NCI-H2196 (cell line): Measurements from ENCODE around the gene YOD1.

Experiments used
- DNase-seq: peaks from one replicate; lab custom pipeline; 2025; ENCODE audit not compliant: unreplicated experiment; lab: John Stamatoyannopoulos, UW

The YOD1 gene

DNA sequence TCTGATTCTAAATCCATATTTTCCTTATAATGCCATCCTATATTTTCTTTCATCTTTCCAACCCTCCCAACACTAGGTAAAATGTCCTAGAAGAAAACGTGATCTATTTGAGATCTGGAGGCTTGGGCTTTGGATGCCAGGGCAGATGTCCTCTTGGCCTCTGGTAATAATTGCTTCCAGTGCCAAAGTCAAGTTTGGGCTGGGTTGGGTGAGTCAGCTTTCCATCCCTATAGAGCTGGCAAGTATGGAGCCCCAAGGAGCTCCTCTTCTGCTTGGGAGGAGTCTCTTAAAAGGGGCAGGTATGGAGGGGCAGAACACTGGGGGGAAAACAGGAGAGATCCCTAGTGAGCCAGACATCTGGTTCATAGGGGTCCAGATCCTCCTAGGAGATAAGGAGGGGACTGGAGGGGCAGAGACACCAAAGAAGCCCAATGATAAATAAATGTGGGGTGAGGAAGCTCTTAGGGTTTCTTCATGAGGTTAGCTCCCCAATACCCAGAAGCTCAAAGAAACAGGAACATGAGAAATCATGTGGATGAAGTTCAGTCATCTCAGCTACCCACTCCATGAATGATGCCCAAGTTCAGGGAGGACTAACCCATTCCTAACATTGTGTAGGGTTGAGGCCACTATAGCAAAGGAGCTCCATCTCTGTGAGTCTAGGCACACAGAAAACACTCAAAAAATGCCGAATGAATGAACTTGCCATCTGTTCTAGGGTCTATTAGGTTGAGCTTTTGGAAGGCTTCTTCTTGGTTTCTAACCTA, 21.9 kb downstream of the YOD1 start:
- DNase-seq: no peak

DNA sequence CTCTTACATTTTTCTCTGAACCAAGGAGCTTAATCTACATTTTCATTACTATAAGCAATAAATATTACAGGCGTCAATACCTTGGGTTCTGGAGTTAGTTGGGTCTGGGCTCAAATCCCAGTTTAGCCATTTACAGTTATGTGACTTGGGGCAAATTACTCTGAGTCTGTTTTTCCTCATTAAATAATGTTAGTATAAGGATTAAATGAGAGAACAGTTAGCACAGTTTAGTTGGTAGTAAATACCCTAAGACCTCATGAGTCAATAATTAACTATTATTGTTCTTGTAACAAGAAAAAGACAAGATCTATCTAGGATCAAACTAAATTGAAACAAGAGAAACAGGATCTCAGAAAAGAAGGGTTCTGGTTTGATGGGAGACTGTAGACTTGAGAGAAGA, 23.1 kb downstream of the YOD1 start:
- no peak for DNase-seq

DNA sequence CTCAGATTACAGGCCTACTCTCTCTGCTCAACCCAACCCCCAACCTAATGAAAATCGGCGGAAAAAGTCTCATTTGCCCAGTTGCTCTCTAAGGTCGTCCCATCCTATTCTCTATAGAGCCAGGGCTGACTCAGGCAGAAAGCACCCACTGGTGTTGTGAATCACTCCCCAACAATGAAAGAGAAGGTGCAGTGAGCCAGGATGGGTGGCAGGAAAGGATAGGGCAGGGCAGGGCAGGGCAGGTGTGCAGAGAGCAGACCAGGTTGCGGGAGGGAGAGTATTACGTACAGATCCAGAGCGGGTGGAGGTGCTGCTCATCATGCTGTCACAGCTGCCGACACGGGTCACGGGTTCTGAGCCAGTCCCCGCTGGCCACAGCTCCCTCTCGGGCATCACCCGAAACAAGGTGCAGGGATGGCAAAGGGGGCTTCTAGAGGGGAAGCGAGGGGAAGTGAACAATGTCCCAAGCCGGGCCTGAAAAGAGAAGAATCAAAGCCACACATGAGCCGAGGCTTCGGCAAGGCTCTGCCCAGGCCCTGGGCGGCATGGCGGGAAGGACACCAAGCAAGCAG, 23.7 kb downstream of the YOD1 start:
- DNase-seq: no peak

GRCh38 chr1:207026104-207026534, 24.9 kb downstream of the YOD1 start:
- DNase-seq: no peak

GRCh38 chr1:207025146-207025880, 25.7 kb downstream of the YOD1 start:
- no peak for DNase-seq

GRCh38 chr1:207024202-207025145, 26.5 kb downstream of the YOD1 start:
- no peak for DNase-seq

DNA sequence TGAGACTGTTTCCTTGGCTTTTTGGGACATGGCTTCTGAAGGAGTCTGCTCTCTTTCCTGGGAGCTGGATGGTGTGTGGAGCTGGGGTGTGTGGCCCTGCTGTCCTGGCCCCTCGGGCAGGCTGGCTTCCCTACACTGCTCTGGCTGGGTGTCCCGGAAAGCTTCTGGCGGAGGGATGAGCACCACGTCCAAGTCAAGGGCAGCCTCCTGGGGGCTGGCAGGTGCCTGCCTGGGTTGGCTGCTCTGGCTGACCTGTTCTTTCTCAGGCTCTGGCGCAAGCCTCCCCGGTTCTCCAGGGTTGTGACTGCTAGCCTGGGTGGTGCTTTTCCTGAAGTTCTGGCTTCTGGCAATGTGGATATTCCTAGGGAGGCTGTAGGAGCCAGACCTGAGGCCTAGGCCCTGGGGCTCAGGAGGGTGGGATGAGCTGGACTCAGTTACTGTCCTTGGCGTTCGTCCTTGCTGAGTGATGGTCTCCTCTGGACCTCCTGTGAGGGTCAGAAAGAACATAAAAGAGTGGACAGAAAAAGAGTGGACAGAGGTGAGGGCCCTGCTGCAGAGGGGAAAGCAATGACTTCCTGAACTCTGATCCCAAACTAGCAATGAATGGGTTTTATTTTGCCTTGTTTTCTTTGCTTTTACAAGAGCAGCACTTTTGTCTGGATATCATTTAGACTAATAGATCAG, 27.9 kb downstream of the YOD1 start:
- DNase-seq: no peak

DNA sequence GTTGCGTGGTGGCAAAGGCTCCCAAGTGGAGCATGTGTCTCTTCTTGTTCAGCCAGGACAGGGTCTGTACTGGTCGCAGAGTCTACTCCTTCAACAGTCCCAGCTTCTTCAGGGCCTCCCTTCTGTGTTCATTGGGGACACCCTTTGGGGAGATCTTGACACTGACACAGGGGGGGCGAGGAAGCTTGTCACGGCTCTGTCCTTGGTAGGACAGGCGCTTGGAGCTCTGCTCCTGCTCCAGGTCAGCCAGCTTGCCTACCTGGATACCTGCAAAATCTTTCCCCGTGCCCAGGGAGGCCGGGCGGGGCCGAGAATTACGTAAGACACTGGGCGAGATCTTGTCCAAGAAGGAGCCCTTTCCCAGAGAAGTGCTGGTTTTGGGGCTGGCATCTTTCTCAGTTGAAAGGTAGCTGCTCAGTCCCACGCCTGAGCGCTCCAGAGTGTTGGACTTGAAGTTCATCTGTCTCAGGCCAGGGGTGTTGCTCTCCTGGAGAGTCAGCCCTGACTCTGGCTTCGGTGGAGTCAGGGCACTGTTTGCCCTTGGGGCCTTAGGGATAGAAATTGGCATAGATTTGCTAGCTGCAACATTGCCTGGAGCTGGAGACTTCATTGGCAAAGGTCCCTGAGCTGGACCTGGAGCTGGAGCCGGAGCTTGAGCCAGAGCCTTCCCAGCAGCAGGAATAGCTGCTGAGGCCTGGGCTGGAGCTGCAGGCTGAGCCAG, 29.0 kb downstream of the YOD1 start:
- DNase-seq: no peak

- DNase-seq: no peak
Observed at GRCh38 chr1:207021139-207021861, 29.7 kb downstream of the YOD1 start.

DNA sequence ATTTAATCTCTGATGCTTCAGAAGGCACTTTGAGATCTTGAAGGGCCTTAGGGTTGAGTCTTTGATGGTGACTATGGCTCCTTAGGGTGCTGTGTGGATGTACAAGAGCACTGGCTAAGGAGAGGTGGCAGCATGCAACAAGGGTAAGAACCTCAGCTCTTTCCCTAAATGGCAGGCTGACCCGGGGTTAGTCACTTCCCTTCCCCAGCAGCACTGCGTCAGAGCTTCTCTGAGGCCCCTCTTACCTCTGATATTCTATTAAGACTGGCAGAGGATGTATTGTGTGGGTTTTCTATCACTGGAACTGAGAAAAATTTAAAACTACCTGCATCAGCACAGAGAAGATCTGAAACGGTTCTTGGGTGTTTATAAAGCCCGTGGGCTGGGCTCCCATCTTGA, 30.3 kb downstream of the YOD1 start:
- DNase-seq: no peak

DNA sequence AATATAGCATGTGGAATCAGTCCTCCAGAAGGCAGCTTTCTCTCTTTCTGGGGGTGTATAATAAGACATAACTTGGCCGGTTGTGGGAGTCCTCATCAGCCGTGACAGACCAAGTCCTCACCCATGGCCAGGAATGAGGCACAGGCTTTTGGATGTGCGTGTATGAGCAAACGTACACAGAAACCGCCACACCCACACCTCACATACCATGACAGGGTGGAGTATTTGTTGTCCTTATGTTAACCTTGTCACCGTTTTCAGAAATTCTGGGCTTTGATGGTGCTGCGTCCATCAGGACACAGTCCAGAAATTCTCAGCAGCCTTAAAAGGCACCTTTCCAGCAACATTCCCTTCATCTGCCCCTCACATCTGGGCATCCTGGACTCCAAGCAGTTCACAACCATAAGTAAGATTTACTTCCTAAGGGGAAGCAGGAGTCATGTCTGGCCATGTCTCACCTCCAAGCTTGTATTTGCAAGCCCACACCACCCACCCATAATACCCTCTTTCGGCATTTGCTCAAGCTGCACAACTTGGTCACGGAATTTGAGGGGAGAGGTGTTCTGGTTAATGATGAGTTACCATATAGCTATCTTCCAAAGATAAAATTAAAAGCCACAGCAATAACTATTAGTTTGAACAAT, 30.8 kb downstream of the YOD1 start:
- DNase-seq: no peak

- no peak for DNase-seq
Observed at GRCh38 chr1:207019661-207020060, 31.3 kb downstream of the YOD1 start.

DNA sequence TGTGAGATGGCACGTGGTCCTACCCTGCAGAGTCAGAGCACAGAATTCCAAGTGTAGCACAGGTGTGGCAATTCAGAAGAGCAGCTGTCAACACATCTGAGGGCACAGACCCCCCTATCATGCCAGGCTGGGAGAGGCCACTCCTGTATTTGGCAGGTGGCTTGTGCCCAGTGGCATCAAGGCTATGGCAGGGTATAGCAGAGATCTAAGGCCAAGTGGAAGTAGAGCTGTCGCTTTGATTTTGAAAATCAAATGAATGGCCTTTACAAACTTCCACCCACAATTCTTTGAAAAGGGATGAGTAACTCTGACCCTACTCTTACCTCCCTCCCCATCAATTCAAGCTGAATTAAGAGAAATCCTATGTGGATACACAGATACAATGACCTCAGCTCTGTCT, 31.8 kb downstream of the YOD1 start:
- DNase-seq: no peak

DNA sequence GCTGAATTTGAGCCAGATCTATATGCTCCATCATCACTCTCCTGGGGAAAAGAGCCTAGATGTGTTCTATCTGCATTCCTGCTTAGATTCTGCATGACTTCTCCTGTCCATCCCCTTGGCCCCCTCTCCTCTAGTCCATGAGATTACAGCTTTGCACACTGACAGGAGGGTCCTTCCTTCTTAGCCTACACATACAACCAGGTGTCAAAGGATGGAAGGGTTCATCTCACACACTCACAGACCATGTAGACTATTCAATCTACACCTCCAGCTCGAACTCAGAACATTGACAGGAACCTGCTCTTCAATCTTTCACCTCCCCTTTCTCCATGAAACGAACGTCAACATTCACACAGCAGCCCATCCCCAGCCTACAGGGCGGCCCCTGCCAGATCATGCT, 32.3 kb downstream of the YOD1 start:
- DNase-seq: no peak

DNA sequence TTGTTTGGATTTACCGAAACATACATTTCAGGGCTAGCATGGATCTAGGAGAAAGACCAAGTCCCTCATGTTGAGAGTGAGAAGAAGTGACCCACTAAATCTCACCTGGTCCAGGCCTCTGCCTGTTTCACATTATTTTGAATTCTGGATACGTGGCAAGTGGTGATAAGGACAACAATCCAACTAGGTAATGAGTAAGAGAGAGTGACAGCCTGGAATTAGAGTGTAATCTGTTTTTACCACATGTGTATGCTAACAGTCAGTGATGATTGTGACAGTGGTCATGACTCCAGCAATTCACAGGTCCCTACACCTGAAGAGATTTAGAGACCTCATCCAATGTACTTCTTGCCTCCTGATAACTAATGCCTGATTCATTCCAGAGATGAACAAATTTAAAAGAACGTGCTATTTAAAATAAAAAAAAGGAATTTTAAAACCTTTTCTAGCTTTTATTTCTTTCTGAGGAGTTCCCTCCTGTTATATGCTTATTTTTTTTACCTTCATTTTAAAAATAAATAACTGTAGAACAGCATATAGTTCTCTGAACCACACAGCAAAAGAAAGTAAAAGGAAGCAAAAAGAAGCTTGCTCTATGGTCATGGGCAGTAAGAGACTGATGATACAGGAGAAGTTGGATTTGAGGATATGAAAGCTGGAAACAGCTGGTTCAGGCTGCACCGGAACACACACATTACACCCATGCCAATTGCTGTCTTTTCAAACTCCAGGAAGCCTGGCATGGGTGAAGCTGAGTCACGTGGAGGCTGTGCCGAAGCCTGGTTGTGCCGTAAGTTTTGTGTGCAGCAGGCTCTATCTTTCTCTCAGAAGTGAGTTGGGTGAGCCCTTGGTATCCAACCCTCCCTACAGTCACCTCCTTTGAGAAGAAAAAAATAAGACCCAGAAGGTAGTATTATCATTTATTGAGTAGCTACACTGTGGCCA, 33.1 kb downstream of the YOD1 start:
- no peak for DNase-seq

GRCh38 chr1:207015791-207016190, 35.2 kb downstream of the YOD1 start:
- no peak for DNase-seq

DNA sequence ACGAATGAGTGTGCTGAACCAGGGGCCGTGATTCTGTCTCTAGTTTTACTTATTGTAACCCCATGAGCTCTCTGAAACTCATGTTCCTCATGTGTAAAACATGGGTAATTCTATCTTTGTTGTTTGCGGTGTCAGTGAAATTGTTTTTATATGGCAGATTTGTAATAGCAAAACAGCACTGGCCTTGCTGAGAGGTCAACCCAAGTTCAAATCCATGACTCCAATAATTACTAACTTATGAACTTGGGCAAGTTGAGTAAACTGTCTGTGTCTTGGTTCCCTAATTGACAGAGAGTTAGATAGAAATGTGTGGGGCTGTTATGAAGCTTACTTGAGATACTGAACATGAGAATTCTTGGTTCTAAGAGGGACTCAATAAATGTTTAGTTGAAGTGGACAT, 36.3 kb downstream of the YOD1 start:
- no peak for DNase-seq
